Measurements from ENCODE around the gene FNTB.
A peak's percentile ranks its signal among the peaks of the same experiment; 100 is the strongest.

FNTB gene

DNA sequence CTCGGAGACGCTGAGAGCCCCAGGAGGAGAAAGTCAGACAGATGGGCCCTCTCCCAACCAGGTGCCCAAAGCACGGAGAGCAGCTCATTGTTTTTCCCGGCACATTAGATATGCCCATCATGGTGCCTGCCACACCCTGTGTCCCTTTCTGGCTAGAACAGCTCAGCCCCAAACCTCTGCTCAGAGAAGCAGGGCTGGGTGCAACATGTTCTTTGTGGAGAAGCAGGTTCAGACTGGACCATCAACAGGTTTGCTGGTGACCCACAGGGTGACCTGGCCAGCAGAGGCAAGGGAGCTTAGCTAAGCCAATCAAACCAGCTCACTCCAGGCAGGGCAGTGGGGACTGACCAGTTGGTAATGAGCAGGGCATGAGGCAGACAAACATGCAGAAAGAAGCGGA lies 28.0 kb upstream of the FNTB start:
- DNase-seq = no peak
- Histone ChIP-seq H3K23ac (ENCODE audit: low read length) (no peak overlapping the region), H3K79me2 (ENCODE audit: control insufficient read depth, insufficient read depth, low read length, poor library complexity) (no peaks in the 10 kb centered on the region), H3K18ac (ENCODE audit: low read length) (no peak overlapping the region), H2BK5ac (ENCODE audit: low read depth, low read length, poor library complexity) (no peak overlapping the region), H3K36me3 (ENCODE audit: control insufficient read depth in 1 of 2, insufficient read depth in 2 of 2, low read length in 2 of 2) (no peaks in the 10 kb centered on the region), H3K27me3 (ENCODE audit: insufficient read depth, low read length) (no peaks in the 10 kb centered on the region), H2AFZ (ENCODE audit: insufficient read depth, low read length, poor library complexity) (no peak overlapping the region), H3K79me1 (ENCODE audit: low read length) (no peaks in the 10 kb centered on the region), H2BK120ac (ENCODE audit: insufficient read depth, low read length, poor library complexity) (no peak overlapping the region), H2BK12ac (ENCODE audit: low read length) (no peak overlapping the region), H2AK5ac (ENCODE audit: low read length) (no peak overlapping the region), H3K9me3 (ENCODE audit: insufficient read depth, low read depth, low read length) (no peaks in the 10 kb centered on the region), H3K9ac (ENCODE audit: low read length) (no peak overlapping the region), H4K8ac (ENCODE audit: low read depth, low read length) (no peak overlapping the region), H4K91ac (ENCODE audit: low read depth, low read length) (no peak overlapping the region), H3K4me1 (ENCODE audit: control insufficient read depth in 1 of 2, insufficient read depth in 2 of 2, low read length in 2 of 2) (peaks cover 0 to 3% of the 10 kb centered on the region in 2 experiments), H3K4ac (ENCODE audit: low read depth, low read length) (no peak overlapping the region), H4K12ac (ENCODE audit: low read depth, low read length) (no peak overlapping the region), H3K4me2 (ENCODE audit: low read length) (no peak overlapping the region), H3K4me3 (ENCODE audit: low read depth, low read length) (no peak overlapping the region), H3K14ac (ENCODE audit: low read length) (no peak overlapping the region), H3K27ac (ENCODE audit: low read depth, low read length) (no peak overlapping the region)
- WGBS (ENCODE audit: extremely low coverage, insufficient coverage, insufficient read length) = no CpG with 5 or more reads among the region's 5 CpGs

DNA sequence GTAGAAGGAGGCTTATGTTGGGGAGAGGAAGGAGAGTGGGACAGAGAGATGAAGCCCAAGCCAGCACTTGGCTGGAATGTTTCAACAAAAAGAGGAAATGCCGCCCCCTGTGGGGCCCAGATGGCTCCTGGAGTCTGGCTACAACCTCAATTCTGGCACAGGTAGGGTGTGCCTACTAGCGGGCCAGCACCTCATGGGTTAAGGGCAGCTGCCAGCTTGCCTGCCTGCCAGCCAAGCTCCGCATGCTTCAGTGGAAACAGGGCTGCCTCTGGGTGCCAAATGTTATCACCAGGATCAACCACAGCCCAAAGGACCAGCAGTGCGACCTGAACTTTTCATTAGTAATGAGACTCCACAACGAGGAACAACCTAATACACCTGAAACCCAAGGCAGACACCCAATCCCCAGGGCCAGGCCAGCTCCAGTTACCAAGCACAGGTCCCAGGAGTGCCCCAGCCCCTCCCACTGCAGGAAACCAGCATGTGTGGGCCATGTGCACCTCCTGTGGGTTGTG lies 25.9 kb upstream of the FNTB start:
- Histone ChIP-seq H3K9me3 (ENCODE audit: insufficient read depth, low read depth, low read length) (no peaks in the 10 kb centered on the region), H4K91ac (ENCODE audit: low read depth, low read length) (no peak overlapping the region), H2AK5ac (ENCODE audit: low read length) (no peak overlapping the region), H3K27me3 (ENCODE audit: insufficient read depth, low read length) (no peaks in the 10 kb centered on the region), H3K4me2 (ENCODE audit: low read length) (no peak overlapping the region), H3K36me3 (ENCODE audit: control insufficient read depth in 1 of 2, insufficient read depth in 2 of 2, low read length in 2 of 2) (no peaks in the 10 kb centered on the region), H4K12ac (ENCODE audit: low read depth, low read length) (no peak overlapping the region), H3K4me1 (ENCODE audit: control insufficient read depth in 1 of 2, insufficient read depth in 2 of 2, low read length in 2 of 2) (peaks cover 1 to 5% of the 10 kb centered on the region in 2 experiments), H3K27ac (ENCODE audit: low read depth, low read length) (no peak overlapping the region), H4K8ac (ENCODE audit: low read depth, low read length) (no peak overlapping the region), H3K4me3 (ENCODE audit: low read depth, low read length) (no peak overlapping the region), H3K18ac (ENCODE audit: low read length) (no peak overlapping the region), H2BK5ac (ENCODE audit: low read depth, low read length, poor library complexity) (no peak overlapping the region), H3K9ac (ENCODE audit: low read length) (no peak overlapping the region), H3K79me2 (ENCODE audit: control insufficient read depth, insufficient read depth, low read length, poor library complexity) (no peaks in the 10 kb centered on the region), H3K14ac (ENCODE audit: low read length) (no peak overlapping the region), H2BK120ac (ENCODE audit: insufficient read depth, low read length, poor library complexity) (no peak overlapping the region), H3K23ac (ENCODE audit: low read length) (no peak overlapping the region), H2AFZ (ENCODE audit: insufficient read depth, low read length, poor library complexity) (no peak overlapping the region), H3K79me1 (ENCODE audit: low read length) (peaks cover 2% of the 10 kb centered on the region), H3K4ac (ENCODE audit: low read depth, low read length) (no peak overlapping the region), H2BK12ac (ENCODE audit: low read length) (no peak overlapping the region)
- DNase-seq = no peak
- WGBS (ENCODE audit: extremely low coverage, insufficient coverage, insufficient read length) = no CpG with 5 or more reads among the region's 5 CpGs

DNA sequence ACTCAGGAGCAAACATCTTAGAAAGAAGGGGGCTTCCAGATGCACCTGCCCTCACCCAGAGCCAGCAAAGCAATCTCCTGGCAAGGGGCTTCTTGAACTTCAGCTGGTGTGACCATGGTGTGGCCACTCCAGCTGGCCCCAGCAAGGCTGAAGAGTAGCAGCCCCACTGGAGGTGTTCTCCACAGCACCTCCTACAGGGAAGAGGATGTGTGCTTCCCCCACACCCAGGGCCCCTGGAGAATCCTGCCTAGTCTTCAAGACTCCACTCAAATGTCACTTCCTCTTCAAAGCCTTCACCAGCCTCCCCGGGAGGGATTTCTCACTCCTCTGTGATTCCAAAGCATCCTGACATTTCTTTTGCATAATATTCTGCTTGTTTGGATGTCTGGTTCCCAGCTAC lies 23.1 kb upstream of the FNTB start:
- Histone ChIP-seq H3K18ac (ENCODE audit: low read length) (no peak overlapping the region), H4K91ac (ENCODE audit: low read depth, low read length) (no peak overlapping the region), H3K36me3 (ENCODE audit: control insufficient read depth in 1 of 2, insufficient read depth in 2 of 2, low read length in 2 of 2) (no peaks in the 10 kb centered on the region), H4K8ac (ENCODE audit: low read depth, low read length) (no peak overlapping the region), H2BK12ac (ENCODE audit: low read length) (no peak overlapping the region), H3K4me2 (ENCODE audit: low read length) (no peak overlapping the region), H3K9me3 (ENCODE audit: insufficient read depth, low read depth, low read length) (no peaks in the 10 kb centered on the region), H3K9ac (ENCODE audit: low read length) (no peak overlapping the region), H3K4me1 (ENCODE audit: control insufficient read depth in 1 of 2, insufficient read depth in 2 of 2, low read length in 2 of 2) (peaks cover 16 to 20% of the 10 kb centered on the region in 2 experiments), H2AK5ac (ENCODE audit: low read length) (no peak overlapping the region), H3K23ac (ENCODE audit: low read length) (no peak overlapping the region), H2BK5ac (ENCODE audit: low read depth, low read length, poor library complexity) (no peak overlapping the region), H4K12ac (ENCODE audit: low read depth, low read length) (no peak overlapping the region), H3K27me3 (ENCODE audit: insufficient read depth, low read length) (no peaks in the 10 kb centered on the region), H3K4ac (ENCODE audit: low read depth, low read length) (no peak overlapping the region), H3K14ac (ENCODE audit: low read length) (no peak overlapping the region), H2AFZ (ENCODE audit: insufficient read depth, low read length, poor library complexity) (no peak overlapping the region), H2BK120ac (ENCODE audit: insufficient read depth, low read length, poor library complexity) (no peak overlapping the region), H3K27ac (ENCODE audit: low read depth, low read length) (no peak overlapping the region), H3K4me3 (ENCODE audit: low read depth, low read length) (no peak overlapping the region), H3K79me1 (ENCODE audit: low read length) (peaks cover 6% of the 10 kb centered on the region), H3K79me2 (ENCODE audit: control insufficient read depth, insufficient read depth, low read length, poor library complexity) (no peaks in the 10 kb centered on the region)
- no peak for DNase-seq
- WGBS (ENCODE audit: extremely low coverage, insufficient coverage, insufficient read length) = no CpG with 5 or more reads among the region's 1 CpG

DNA sequence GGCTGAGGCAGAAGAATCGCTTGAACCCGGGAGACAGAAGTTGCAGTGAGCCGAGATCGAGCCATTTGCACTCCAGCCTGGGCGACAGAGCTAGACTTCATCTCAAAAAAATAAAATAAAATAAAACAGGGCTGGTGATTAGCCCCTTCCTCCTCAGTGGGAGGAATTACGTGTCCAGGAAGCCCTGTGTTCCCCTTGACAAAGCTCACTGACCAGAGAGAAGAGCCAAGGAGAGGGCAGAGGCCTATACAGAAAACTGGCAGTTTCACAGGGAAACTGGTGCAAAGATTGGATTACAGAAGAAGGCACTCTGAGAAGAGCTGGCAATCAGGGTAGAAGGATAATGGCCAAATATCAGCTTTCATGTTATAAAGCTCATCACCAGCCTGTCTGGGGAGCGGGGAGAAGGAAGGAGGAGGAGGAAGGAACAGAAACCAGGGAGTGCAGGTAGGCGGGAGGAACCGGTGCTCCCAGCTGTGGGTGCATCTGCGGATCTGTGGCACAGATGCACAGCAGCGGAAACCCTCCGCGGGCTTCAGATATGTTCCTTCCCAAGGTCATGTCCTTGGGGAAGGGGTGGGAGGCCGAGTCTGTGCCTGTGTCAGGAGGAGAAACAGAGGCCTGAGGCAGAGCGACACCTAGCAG lies 21.2 kb upstream of the FNTB start:
- H3K18ac ChIP-seq (ENCODE audit: low read length) = no peak overlapping the region
- H4K91ac ChIP-seq (ENCODE audit: low read depth, low read length) = peak overlapping the region; percentile 13
- H3K9me3 ChIP-seq (ENCODE audit: insufficient read depth, low read depth, low read length) = no peaks in the 10 kb centered on the region
- no peak overlapping the region for H2AFZ ChIP-seq (ENCODE audit: insufficient read depth, low read length, poor library complexity)
- peak overlapping the region; percentile 19 for H3K4ac ChIP-seq (ENCODE audit: low read depth, low read length)
- no peaks in the 10 kb centered on the region for H3K27me3 ChIP-seq (ENCODE audit: insufficient read depth, low read length)
- H3K14ac ChIP-seq (ENCODE audit: low read length) = peak overlapping the region; percentile 34
- H3K4me2 ChIP-seq (ENCODE audit: low read length) = no peak overlapping the region
- H4K8ac ChIP-seq (ENCODE audit: low read depth, low read length) = no peak overlapping the region
- H2BK5ac ChIP-seq (ENCODE audit: low read depth, low read length, poor library complexity) = no peak overlapping the region
- H3K9ac ChIP-seq (ENCODE audit: low read length) = no peak overlapping the region
- H3K4me1 ChIP-seq (ENCODE audit: control insufficient read depth in 1 of 2, insufficient read depth in 2 of 2, low read length in 2 of 2) = peaks cover 16 to 20% of the 10 kb centered on the region in 2 experiments
- no peak for DNase-seq
- no peak overlapping the region for H2BK12ac ChIP-seq (ENCODE audit: low read length)
- no CpG with 5 or more reads among the region's 15 CpGs for WGBS (ENCODE audit: extremely low coverage, insufficient coverage, insufficient read length)
- H3K36me3 ChIP-seq (ENCODE audit: control insufficient read depth in 1 of 2, insufficient read depth in 2 of 2, low read length in 2 of 2) = no peaks in the 10 kb centered on the region
- peak overlapping the region; percentile 34 for H2BK120ac ChIP-seq (ENCODE audit: insufficient read depth, low read length, poor library complexity)
- no peak overlapping the region for H3K27ac ChIP-seq (ENCODE audit: low read depth, low read length)
- H3K79me2 ChIP-seq (ENCODE audit: control insufficient read depth, insufficient read depth, low read length, poor library complexity) = no peaks in the 10 kb centered on the region
- H3K23ac ChIP-seq (ENCODE audit: low read length) = no peak overlapping the region
- H4K12ac ChIP-seq (ENCODE audit: low read depth, low read length) = no peak overlapping the region
- H3K79me1 ChIP-seq (ENCODE audit: low read length) = peaks cover 6% of the 10 kb centered on the region
- H2AK5ac ChIP-seq (ENCODE audit: low read length) = peak overlapping the region; percentile 57
- H3K4me3 ChIP-seq (ENCODE audit: low read depth, low read length) = no peak overlapping the region

Measured in trophoblast cell (in vitro differentiated cells and primary cell).